GM21367 (cell line): Measurements from ENCODE around the gene FGFR1OP2.
A peak's percentile ranks its signal among the peaks of the same experiment; 100 is the strongest.
"Not testable (repeated sequence)": the region's sequence is repeated elsewhere in the genome, so short reads cannot be mapped to it uniquely, and the experiment has no call there.

Experiments used
- ATAC-seq: cut with Tn5 transposase; IDR thresholded peaks from one replicate; pipeline ENCODE4 v1.9.1; 2021; ENCODE audit not compliant: unreplicated experiment

Gene FGFR1OP2

DNA sequence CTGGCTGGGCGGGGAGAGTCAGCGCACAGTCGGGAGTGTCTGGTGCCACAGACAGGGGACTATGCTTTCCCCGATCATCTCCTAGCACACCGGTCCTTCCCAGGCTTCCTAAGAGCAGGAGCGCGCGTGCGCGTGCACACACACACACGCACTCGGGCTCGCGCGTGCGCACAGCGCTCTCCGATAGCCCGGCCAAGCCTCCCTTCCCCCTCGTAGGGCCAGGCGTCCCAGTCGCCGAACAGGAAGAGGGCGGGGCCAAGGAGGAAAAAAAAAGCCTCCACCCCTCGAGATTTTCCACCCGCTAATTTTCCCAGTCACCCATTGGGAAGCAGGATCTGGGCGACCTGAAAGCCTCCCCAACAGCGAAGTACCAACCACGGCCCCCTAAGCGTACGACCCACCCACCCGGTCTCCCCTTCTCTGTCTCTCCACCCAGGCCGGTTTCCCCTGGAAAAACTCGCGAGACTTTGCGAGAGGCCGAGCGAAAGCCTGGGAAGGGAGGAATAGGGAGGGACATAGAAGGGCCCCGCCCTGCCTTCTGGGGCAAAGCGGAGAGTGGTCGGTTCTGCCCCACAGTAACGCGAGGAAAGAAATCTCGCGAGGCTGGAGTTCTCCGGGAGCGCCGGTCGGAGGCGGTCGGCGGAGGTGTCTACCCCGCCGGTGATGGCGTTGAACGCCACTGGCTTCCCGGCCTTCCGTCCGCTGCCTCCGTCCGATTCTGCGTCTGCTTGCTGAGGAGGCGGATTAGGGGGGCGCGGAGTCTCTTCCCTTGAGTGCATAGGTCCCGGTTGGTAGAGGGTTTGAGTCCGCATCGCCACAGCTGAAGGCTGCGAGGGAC, at the start of gene FGFR1OP2, which contains the start of gene INTS13:
TSS of gene FGFR1OP2 (plus strand) at position 608 of the 838 bp plus-strand sequence. CDS start 15,689 bp downstream, outside the sequence.
TSS of gene INTS13 (minus strand) at position 119 of the 838 bp plus-strand sequence. CDS start 1,178 bp downstream, outside the sequence.
- ATAC-seq: peak; percentile 72

GRCh38 chr12:26890784-26891183, 47.5 kb upstream of the FGFR1OP2 start:
- no peak for ATAC-seq

DNA sequence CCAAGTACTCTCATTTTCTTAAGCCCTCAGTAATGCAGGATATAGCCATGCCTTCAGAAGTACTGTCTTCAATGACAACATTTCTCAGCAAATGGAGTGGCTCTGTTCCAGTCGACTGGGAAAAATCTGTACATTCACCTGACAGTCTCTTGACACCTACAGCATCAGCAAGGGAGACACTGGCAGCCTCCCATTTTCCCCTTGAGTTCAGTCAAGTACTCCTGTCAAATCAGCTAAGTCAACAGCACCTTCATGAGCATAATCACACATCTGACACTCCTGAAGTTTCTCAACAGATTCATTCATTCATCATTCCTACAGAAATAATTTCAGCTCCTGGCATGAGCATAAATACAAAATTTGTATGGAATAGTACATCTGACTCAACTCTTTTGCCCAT, 46.6 kb upstream of the FGFR1OP2 start:
- no peak for ATAC-seq

- no peak for ATAC-seq
These were observed 42.6 kb upstream of the FGFR1OP2 start for GRCh38 chr12:26895672-26896071.

DNA sequence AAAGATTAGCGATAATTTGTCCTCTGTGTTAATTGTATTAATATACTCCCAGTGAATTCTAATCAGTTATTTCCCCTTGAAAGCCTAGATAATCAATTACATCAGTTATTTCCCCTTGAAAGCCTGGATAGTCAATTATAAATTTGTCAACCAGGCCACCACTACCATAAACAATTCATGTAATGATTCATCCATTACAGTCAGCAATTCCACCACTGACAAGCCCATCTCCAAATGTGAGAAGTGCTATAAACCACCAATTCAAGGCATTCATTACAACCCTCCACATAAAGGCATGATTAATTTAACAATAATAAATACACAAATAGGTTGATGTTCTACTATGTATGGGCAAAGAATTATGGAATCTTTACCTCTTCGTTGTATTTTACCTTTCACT, 41.4 kb upstream of the FGFR1OP2 start:
- ATAC-seq: no peak

DNA sequence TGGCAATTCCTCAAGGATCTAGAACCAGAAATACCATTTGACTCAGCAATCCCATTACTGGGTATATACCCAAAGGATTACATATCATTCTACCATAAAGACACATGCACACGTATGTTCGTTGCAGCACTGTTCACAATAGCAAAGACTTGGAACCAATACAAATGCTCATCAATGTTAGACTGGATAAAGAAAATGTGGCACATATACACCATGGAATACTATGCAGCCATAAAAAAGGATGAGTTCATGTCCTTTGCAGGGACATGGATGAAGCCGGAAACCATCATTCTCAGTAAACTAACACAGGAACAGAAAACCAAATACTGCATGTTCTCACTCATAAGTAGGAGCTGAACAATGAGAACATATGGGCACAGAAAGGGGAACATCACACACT, 34.9 kb upstream of the FGFR1OP2 start:
- ATAC-seq: not testable (repeated sequence)

GRCh38 chr12:26906024-26906423, 32.2 kb upstream of the FGFR1OP2 start:
- no peak for ATAC-seq

DNA sequence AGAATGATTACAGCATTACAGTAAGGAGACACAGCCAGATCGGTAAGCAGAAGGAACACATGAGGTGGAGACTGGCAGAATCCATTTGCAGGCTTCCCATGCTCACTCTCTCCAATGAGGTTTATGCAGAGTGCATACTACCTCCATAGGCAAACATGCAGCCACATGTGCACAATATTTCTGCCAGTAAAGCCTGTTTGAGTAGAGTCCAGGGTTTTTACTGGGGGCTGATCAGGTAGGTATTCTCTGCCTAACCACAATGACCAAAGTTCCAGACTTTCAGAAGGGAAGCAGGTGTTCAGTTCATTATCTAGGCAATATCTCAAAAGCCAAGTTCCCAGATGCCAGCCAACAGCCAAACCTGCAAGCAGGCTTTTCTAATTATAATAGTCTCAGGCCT, 31.6 kb upstream of the FGFR1OP2 start:
- ATAC-seq: no peak

DNA sequence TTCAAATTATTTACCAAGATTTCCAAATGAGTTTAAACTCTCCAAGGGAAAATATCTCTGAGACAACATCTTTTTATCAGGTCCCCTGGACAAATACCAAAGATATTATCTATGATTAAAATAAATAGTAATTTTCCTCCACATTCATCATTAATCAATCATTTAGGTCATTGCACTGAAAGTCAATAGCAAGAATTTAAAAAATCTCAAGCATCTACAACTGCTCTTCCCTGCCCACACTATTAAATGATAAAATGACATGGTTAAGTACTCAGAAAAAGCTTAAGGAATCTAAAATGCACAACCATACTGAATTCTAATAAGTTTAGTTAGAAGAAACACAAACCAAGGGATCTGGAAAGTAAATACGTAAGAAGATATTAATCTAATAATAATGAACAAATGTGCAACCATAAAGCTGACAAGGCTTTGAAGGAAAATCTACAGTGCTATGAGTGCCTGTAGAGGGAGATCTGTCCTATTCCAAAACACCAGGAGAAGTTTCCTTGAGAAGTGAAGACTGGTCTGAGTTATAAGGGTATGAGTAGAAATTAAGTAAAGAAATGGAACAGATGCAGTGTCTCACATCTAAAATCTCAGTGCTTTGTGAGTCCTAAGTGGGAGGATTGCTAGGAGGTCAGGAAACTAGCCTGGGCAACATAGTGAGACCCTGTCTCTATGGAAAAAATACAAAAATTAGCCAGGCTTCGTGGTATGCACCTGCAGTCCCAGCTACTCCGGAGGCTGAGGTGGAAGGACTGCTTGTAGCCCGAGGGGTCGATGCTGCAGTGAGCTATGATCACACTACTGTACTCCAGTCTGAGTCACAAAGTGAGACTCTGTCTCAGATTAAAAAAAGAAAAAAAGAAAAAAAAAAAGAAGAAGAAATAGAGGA, 19.7 kb upstream of the FGFR1OP2 start:
- no peak for ATAC-seq

DNA sequence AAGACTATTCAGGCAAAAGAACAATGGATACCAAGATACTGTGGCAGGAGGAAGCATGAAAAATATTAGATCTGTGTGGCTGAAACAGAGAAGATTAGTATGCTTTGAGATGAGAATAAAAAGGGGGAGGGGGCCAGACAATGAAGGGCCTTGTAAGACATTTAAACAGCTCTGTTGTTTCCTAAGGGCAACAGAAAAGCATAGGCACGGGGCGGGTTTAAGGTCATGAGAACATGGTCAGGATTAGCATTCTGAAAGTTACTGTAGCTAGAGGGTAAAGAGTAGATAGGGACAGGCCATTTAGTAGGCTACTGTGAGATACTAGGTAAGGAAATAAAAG, 19.1 kb upstream of the FGFR1OP2 start:
- ATAC-seq: no peak

GRCh38 chr12:26921886-26922285, 16.4 kb upstream of the FGFR1OP2 start:
- ATAC-seq: no peak

DNA sequence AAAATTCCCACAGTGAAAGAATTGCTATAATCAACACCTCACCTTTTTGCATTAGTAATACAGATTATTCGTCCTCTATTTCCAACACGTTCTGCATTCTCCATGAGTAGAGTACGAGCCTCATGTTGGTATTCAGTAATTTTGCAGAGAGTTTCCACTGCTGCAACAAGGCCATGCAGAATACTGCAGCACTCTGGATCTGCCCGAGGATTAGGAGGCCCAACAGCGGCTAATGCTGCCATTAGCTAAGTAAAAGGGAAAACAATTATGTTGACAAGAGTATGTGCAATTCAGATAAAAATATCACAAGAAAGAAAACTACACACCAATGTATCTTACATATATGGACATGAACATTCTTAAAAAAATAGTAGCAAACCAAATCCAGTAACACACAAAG, 9.6 kb upstream of the FGFR1OP2 start:
- ATAC-seq: no peak

- ATAC-seq: no peak
These were observed 8.7 kb upstream of the FGFR1OP2 start for GRCh38 chr12:26929590-26929989.

DNA sequence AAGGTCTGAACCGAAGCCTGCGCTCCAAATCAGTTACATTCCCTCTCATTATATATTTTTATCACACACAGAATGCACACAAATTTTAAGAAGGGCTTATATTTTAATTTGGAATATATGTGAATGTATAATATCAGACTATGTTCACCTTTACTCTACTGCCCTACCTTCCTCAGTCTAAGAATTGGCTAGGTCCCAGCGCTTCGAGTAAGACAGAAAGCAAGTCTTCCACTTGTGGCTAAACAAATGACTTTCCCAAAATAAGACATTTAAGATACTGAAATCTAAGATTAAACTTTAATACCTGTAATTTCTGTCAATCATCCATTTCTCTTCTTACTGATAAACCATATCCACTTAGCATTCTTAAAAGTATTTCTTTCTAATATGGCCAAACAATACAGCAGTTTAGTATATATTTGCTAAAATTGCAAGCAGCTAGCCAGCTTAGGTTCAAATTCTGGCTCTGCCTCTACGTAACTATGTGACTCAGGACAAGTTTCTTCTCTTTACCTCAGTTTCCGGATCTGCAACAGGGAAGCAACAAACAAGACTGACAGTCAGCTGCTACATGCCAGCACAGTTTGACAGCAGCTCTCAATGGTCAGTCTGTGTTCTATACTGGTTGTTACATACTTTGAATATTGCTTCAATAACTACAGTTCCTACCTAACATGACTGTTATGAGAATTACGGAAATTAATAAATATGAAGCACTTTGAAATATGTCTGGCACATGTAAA, 2.5 kb upstream of the FGFR1OP2 start:
- ATAC-seq: no peak

GRCh38 chr12:26936559-26937442, 1.5 kb upstream of the FGFR1OP2 start:
- no peak for ATAC-seq

- ATAC-seq: no peak
These were observed 817 bp upstream of the FGFR1OP2 start for GRCh38 chr12:26937443-26937862.

DNA sequence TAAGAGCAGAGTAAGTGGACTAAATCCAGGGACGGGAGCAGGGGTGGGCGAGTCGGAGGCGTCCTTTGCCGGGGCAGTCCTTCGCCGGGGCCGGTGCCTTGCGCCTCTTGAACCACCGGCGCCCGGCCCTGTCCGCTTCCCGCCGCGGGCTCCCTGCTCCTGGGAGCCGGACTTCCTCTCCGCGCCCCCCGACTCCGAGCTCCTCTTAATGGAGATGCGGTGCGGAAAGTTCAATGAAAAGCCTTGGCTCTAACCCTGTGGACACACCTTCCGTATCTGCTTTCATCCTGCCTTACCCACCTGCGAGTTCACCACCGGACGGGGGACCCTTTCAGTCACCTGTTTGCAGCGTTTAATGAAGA, 412 bp downstream of the FGFR1OP2 start:
- peak; percentile 1 for ATAC-seq

GRCh38 chr12:26939192-26939832, 1.0 kb downstream of the FGFR1OP2 start:
- ATAC-seq: no peak

- no peak for ATAC-seq
These were observed 1.7 kb downstream of the FGFR1OP2 start for GRCh38 chr12:26939953-26940352.
